ENCODE measurements around the gene SRSF4.
"Not testable (repeated sequence)": the region's sequence is repeated elsewhere in the genome, so short reads cannot be mapped to it uniquely, and the experiment has no call there.

The SRSF4 gene

GRCh38 chr1:29124366-29125236 is 57.1 kb downstream of the SRSF4 start:
- DNase-seq (ENCODE audit: low read depth in 3 of 3): peak in 2 of 3 experiments; percentile 28 to 37

- no peak for DNase-seq (ENCODE audit: low read depth in 3 of 3)
Measured at GRCh38 chr1:29123887-29124365, 57.8 kb downstream of the SRSF4 start, which contains the start of gene TMEM200B. TMEM200B (minus strand) TSS chr1:29123903; CDS start chr1:29121828, 2,075 bp downstream.

GRCh38 chr1:29123053-29123886 is 58.4 kb downstream of the SRSF4 start:
- no peak for DNase-seq (ENCODE audit: low read depth in 3 of 3)

GRCh38 chr1:29122682-29123052 is 59.0 kb downstream of the SRSF4 start:
- DNase-seq (ENCODE audit: low read depth in 3 of 3): peak in 1 of 3 experiments; percentile 4

GRCh38 chr1:29121936-29122681 is 59.6 kb downstream of the SRSF4 start:
- peak in 1 of 3 experiments; percentile 6 for DNase-seq (ENCODE audit: low read depth in 3 of 3)

GRCh38 chr1:29121516-29121935 is 60.2 kb downstream of the SRSF4 start:
- no peak for DNase-seq (ENCODE audit: low read depth in 3 of 3)

GRCh38 chr1:29120947-29121485 is 60.7 kb downstream of the SRSF4 start:
- peak; percentile 41 to 53 (median 44) for DNase-seq (ENCODE audit: low read depth in 3 of 3)

- DNase-seq (ENCODE audit: low read depth in 3 of 3): no peak
Measured at GRCh38 chr1:29120367-29120766, 61.3 kb downstream of the SRSF4 start.

- DNase-seq (ENCODE audit: low read depth in 3 of 3): no peak
Measured at GRCh38 chr1:29119121-29119929, 62.4 kb downstream of the SRSF4 start.

GRCh38 chr1:29117381-29117780 is 64.3 kb downstream of the SRSF4 start:
- no peak for DNase-seq (ENCODE audit: low read depth in 3 of 3)

- no peak for DNase-seq (ENCODE audit: low read depth in 3 of 3)
Measured at GRCh38 chr1:29114654-29115053, 67.0 kb downstream of the SRSF4 start.

- no peak for DNase-seq (ENCODE audit: low read depth in 3 of 3)
Measured at GRCh38 chr1:29113413-29114117, 68.1 kb downstream of the SRSF4 start.

GRCh38 chr1:29112705-29113412 is 68.8 kb downstream of the SRSF4 start:
- DNase-seq (ENCODE audit: low read depth in 3 of 3): no peak

GRCh38 chr1:29108041-29108440 is 73.7 kb downstream of the SRSF4 start:
- not testable (repeated sequence) for DNase-seq (ENCODE audit: low read depth in 3 of 3)

GRCh38 chr1:29105822-29106221 is 75.9 kb downstream of the SRSF4 start:
- no peak for DNase-seq (ENCODE audit: low read depth in 3 of 3)

- DNase-seq (ENCODE audit: low read depth in 3 of 3): no peak
Measured at GRCh38 chr1:29100487-29100886, 81.2 kb downstream of the SRSF4 start.

- no peak for DNase-seq (ENCODE audit: low read depth in 3 of 3)
Measured at GRCh38 chr1:29099286-29099685, 82.4 kb downstream of the SRSF4 start.
